Neural crest cell (in vitro differentiated cells): ENCODE data around the gene FMNL3. TPM values are rescaled to one million over a fixed set of nuclear protein-coding genes. Genes with fewer than 3 reads are reported as not detected.

Experiments
- DNase-seq: peaks from one replicate; pipeline ENCODE4 v3.0.0; 2021; ENCODE audit warnings: low read depth, mixed read lengths, low spot score
- H3K27ac Mint-ChIP-seq: one replicate; pipeline ENCODE4 v1.8.0; 2021; ENCODE audit warnings: mild to moderate bottlenecking, mixed read lengths; ENCODE audit not compliant: unreplicated experiment
- H3K27me3 Mint-ChIP-seq: 2 replicates; pipeline ENCODE4 v1.8.0; 2021; ENCODE audit warnings: low read depth, mild to moderate bottlenecking, mixed read lengths
- H3K36me3 Mint-ChIP-seq: 2 replicates; pipeline ENCODE4 v1.8.0; 2021; ENCODE audit warnings: low read depth, mild to moderate bottlenecking, mixed read lengths
- H3K4me1 Mint-ChIP-seq: 2 replicates; pipeline ENCODE4 v1.8.0; 2021; ENCODE audit warnings: mixed read lengths
- H3K4me3 Mint-ChIP-seq: one replicate; pipeline ENCODE4 v1.8.0; 2021; ENCODE audit warnings: mild to moderate bottlenecking, mixed read lengths
- H3K9me3 Mint-ChIP-seq: 2 replicates; pipeline ENCODE4 v1.8.0; 2021; ENCODE audit warnings: mixed read lengths
- total RNA-seq: library from RNA; stranded (reverse); gene quantifications from 2 replicates; pipeline ENCODE4 v1.2.1, GENCODE V29; 2021
- TF ChIP-seq, protein P1 (sequence below): fragments of 200-600 bp; sonication (generic); conservative IDR thresholded peaks from 2 replicates; pipeline ENCODE4 v1.5.0; 2021; ENCODE audit warnings: antibody characterized with exemption, mild to moderate bottlenecking

The FMNL3 gene
- total RNA-seq, 1 donor from 2014 or later, result 38.9 TPM

DNA sequence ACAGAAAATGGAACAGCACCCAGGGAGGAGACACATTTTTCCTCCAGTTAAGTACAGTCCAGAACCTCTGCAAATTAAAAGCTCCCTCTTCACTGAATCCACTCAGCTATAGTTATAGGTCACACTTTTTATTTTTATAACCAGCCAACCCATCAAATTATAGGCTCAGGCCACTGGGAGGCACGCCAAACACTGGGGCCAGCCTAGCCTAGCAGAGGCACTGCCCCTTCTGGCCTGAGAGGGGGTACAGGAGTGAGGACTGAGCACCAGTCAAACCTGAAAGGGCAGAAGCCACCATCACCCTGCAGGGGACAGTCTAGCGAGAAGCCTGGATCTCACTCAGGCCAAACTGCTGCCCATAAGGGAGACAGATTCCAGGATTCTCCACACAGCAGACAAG lies 19.3 kb downstream of the FMNL3 start:
- H3K4me3 Mint-ChIP-seq, result no peak overlapping the region
- H3K27ac Mint-ChIP-seq, result peak overlapping the region; percentile 48
- no peaks in the 10 kb centered on the region for H3K36me3 Mint-ChIP-seq
- TF ChIP-seq, protein P1, sequence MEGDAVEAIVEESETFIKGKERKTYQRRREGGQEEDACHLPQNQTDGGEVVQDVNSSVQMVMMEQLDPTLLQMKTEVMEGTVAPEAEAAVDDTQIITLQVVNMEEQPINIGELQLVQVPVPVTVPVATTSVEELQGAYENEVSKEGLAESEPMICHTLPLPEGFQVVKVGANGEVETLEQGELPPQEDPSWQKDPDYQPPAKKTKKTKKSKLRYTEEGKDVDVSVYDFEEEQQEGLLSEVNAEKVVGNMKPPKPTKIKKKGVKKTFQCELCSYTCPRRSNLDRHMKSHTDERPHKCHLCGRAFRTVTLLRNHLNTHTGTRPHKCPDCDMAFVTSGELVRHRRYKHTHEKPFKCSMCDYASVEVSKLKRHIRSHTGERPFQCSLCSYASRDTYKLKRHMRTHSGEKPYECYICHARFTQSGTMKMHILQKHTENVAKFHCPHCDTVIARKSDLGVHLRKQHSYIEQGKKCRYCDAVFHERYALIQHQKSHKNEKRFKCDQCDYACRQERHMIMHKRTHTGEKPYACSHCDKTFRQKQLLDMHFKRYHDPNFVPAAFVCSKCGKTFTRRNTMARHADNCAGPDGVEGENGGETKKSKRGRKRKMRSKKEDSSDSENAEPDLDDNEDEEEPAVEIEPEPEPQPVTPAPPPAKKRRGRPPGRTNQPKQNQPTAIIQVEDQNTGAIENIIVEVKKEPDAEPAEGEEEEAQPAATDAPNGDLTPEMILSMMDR, result no peak
- H3K4me1 Mint-ChIP-seq, result peaks cover 12% of the 10 kb centered on the region
- H3K9me3 Mint-ChIP-seq, result no peaks in the 10 kb centered on the region
- H3K27me3 Mint-ChIP-seq, result no peaks in the 10 kb centered on the region
- DNase-seq, result no peak

DNA sequence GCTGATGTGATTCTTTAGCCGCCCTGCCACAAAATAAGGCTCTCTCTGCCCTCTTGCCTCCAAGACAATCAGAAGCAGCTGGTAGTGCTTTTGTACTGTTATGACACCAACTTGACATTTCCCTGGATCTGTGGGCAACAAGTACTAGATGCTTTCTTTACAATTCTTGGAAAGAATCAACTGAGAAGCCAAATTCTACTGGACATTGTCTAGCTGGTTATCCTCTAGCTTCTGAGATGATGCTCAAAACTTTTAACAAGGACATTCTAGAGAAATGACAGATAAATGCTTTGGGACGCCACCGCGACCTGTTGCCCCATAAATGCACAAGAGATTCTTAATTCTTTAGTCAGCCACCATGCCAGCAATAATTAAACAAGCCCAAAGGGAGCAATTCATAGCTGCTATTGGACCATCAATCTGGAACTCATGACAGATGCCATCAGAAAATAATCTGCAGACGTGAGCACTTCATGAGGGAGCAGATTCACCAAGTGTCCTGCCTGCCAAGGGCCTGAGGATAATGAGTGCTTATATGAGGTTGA lies 22.8 kb downstream of the FMNL3 start:
- H3K4me1 Mint-ChIP-seq, result peaks cover 6% of the 10 kb centered on the region
- TF ChIP-seq, protein P1, result no peak
- H3K27me3 Mint-ChIP-seq, result no peaks in the 10 kb centered on the region
- no peaks in the 10 kb centered on the region for H3K36me3 Mint-ChIP-seq
- H3K27ac Mint-ChIP-seq, result no peak overlapping the region
- H3K4me3 Mint-ChIP-seq, result no peak overlapping the region
- no peak for DNase-seq
- no peaks in the 10 kb centered on the region for H3K9me3 Mint-ChIP-seq

DNA sequence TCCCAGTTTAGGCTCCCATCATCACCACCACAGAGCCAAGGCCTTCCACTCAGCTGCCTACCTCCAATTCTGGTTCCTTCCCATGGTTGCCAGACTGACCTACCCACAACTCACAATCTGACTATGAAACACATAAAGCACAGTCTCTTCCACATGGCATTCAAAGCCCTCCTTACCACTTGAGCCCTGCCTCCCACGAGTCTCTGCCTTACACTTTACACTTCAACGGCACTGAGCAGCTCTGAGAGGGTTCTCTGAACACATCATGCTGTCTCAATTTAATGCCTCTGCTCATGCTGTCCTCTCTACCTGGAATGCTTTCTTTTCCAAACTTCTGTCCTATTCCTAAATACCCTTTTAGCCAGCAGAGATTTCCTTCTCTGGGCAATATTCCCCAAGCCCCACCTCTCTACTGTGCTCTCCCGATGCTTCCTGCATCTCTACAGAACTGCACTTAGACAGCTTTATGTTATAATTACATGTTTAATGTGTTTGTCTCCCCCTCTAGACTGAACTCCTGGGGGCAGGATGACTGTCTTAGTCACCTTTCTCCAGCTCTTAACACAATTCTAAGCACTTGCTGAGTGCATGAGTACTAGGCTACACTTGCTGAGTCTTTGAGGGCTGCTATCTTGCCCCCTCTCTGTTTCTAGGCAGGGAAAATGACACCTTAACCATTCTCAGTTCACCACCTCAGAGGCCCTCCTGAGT lies 23.5 kb downstream of the FMNL3 start:
- H3K4me3 Mint-ChIP-seq, result no peak overlapping the region
- H3K9me3 Mint-ChIP-seq, result no peaks in the 10 kb centered on the region
- H3K27ac Mint-ChIP-seq, result no peak overlapping the region
- no peak for DNase-seq
- TF ChIP-seq, protein P1, result no peak
- no peaks in the 10 kb centered on the region for H3K36me3 Mint-ChIP-seq
- H3K4me1 Mint-ChIP-seq, result peaks cover 6% of the 10 kb centered on the region
- H3K27me3 Mint-ChIP-seq, result no peaks in the 10 kb centered on the region

DNA sequence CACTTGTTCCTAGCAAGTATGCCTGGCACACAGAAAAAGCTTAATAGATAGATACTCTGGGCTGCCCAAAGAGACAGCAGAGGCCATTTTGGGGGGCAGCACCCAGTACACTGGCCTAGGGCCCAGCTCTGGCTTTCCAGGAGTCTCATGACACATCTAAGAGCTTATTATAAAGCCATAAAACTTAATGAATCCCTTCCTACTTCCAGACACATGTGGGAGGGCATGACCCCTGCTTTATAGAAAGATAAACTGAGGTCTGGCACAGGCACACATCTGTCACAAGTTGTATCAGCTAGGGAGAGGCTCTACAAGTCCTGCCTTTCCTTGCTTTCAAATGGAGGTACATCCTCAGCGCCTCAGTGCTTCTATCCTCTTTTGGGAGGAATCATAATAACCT lies 27.1 kb downstream of the FMNL3 start:
- H3K9me3 Mint-ChIP-seq, result no peaks in the 10 kb centered on the region
- H3K36me3 Mint-ChIP-seq, result no peaks in the 10 kb centered on the region
- H3K27ac Mint-ChIP-seq, result no peak overlapping the region
- no peak for DNase-seq
- TF ChIP-seq, protein P1, result no peak
- H3K4me1 Mint-ChIP-seq, result peaks cover 16% of the 10 kb centered on the region
- no peaks in the 10 kb centered on the region for H3K27me3 Mint-ChIP-seq
- no peak overlapping the region for H3K4me3 Mint-ChIP-seq

DNA sequence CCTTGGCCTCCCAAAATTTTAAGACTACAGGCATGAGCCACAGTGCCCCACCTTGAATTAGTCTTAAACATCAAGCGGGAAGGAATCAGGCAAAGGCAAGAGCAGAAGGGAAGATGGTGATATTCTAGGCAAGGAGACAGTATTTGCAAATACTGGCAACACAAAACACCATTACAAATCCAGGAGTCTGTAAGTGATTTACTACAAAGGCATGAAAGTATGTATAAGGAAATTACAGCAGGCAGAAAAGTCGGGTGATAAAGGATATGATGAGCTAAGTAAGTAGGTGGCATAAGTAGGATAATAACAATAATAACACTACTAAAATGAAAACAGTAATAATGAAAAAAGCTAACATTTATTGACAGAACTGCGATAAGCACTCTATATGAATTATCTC lies 28.5 kb downstream of the FMNL3 start:
- Mint-ChIP-seq H3K27me3 (no peaks in the 10 kb centered on the region), H3K9me3 (no peaks in the 10 kb centered on the region), H3K27ac (no peak overlapping the region), H3K4me3 (no peak overlapping the region), H3K36me3 (no peaks in the 10 kb centered on the region), H3K4me1 (peaks cover 24% of the 10 kb centered on the region)
- TF ChIP-seq, protein P1, result no peak
- no peak for DNase-seq
